Stimulated activated CD8-positive, alpha-beta memory T cell treated with anti-CD3 and anti-CD28 coated beads, Interleukin-12 subunit alpha, Interleukin-12 subunit beta, amount 100 ng/mL, for 1 hour (primary cell): Measurements from ENCODE around the gene TCF12.

Experiments used
- DNase-seq: peaks from one replicate; pipeline ENCODE4 v3.0.0-alpha.2; 2020; ENCODE audit warnings: low read depth

The TCF12 gene

DNA sequence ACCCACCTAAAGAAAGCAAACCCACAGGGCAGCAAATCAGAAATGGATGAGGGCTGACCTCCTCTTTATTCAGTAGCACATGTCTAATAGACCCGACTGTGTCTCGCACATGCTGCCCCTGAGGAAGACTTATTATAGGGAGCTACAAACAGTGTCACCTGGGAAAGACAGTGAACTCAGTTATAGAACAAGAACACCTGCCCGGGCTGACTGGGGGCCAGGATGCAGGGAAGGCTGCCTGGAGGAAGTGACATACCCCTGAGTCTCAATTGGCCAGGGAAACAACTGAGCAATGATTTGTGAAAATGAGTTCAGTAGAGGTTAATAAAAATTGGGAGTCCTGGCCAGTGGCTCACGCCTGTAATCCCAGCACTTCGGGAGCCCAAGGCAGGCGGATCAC, 379.2 kb downstream of the TCF12 start:
- DNase-seq = no peak

DNA sequence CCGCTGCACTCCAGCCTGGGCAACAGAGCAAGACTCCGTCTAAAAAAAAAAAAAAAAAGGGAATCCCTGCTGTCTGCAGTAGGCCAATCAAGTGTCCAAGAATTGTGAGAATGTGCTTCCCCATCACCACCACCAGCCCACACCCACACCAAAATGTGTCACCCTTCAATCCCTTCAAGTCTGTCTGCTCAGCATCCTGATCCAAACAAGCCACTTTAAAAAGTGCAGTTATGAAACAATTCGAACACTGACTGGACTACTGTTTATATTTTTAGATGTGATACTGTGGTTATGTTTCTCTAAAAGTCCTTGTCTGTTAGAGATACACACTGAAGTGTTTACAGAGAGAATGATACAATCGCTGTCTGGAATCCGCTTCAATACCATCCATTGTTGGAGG, 379.8 kb downstream of the TCF12 start:
- DNase-seq = no peak

DNA sequence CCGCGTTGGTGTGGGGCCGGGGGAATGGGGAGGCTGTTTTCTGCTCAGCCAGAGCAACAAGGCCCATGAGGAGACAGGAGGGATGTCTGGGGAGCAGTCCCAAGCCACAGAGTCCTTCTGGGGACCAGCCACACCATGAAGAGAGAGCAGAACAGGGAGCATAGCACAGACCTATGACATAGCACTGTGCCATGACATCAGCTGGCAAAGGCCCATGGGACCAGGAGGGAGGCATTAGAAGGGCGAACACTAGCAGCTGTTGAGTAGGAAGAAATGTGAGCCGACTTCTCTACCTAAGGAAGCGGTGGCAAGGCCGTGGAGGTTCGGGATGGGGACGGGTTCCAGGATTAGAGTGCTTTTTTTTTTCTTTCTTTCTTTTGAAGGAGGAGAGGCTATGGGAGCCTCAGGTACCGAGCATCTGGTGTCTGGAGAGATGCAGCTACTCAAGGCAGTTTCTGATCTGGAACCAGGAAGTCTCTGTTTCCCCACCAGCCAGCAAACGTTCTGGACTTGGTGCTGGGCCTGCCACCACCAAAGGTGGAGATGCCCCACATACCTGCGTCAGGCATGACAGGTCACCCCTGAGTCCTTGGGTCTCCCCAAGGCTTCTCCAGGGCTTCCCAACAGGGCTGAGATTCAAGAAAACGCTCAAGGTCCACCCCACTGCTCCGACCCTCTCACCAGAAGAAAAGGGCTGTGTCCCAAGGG, 380.6 kb downstream of the TCF12 start:
- DNase-seq = no peak

DNA sequence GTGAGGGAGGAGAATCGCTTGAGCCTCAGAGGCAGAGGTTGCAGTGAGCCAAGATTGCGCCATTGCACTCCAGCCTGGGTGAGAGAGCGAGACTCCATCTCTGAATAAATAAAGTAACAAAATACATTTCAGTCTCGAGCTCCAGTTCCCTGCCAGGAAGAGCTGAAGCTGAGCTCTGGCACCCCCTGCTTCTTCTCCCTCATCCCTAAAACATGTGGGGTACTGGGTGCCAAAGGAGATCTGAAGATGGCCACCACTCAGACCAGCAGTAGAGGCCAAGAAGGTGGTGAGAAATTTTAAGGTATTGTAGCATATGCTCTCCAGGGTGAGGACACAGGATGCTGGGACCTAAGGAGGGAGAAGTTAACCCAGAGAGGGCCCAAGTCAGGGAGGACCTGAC, 382.9 kb downstream of the TCF12 start:
- no peak for DNase-seq

DNA sequence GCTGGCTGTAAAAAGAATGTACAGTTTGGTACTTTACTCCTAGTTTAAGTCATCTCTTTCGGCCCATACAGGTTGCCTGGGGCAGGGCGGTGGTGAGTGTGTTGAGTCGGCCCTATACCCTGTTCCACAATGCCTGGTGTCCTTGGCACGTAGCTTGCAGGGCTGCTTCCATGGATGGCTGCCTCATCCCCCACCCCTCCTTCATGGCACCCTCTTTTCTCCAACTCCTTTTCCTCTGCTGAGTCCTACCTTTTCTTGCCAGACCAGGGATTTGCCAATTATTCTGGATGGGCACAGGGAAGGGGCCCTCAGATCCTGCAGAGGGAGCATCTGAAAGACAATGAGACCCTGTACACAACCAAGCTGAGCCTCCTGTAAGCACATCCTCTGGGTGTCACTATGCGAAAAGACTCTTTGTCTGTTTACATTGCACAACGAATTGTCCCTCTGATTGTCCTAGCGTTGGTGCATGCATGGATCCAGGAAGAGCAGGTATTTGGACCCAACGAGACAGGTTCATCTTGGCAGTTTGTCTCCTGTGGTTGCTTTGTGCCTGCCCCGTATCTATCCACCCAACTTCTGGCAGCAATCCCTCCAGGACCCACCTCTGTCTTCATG, 384.3 kb downstream of the TCF12 start:
- no peak for DNase-seq

DNA sequence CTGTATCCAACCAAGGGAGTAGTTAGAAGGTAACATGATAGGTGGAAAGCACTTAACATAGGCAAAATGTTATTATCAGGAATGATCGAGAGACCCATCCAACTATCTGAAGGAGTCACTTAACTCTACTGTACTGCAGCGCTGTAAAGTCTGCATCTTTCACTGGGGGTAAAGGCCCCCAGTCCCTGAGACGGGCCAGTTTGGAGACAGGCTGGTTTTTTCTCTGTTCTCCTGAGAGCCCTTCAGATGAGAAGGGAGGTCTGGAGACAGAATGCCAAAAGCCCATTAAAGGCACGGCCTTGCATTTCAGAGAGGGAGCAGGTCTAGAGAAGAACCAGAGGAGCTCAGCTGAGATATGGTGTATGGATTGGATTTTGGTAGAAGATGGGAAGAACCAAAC, 386.6 kb downstream of the TCF12 start:
- DNase-seq = no peak

DNA sequence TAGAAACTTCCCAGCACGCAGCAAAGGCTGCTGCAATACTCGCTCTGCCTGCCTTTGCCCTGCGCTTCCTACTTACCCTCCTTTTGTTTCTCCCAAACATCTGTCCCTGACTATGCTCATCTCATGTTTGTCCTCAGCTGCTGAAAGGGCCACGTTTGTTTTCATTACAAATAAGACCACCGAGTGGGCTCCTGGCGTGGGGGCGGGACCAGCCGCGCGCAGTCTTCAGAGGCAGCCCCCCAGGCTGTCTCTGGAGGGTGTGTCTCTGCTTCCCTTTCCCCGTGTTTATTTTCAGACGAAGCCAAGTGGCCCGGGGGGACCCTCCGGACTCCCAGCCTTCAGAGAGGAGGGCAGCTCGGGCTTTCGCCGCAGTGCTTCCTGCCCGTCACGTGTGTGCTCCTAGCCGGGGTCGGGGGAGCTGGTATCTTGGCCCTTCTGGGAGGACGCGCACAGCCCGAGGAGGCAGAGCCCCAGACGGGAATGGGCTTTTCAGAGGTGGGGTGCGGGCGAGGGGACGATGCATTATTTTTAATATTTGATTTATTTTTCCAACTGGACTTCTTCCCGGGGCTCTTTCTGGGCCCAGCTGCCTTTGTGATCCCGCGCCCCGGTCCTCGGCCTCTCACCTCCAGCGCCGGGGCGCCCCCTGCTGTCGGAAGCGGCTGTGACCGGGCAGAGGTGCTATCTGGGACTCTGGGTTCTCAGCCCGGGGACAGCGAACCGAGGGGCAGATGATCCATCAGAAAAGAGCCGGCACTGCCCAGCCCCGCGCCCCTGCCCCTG, 387.9 kb downstream of the TCF12 start:
- DNase-seq = peak; percentile 71

DNA sequence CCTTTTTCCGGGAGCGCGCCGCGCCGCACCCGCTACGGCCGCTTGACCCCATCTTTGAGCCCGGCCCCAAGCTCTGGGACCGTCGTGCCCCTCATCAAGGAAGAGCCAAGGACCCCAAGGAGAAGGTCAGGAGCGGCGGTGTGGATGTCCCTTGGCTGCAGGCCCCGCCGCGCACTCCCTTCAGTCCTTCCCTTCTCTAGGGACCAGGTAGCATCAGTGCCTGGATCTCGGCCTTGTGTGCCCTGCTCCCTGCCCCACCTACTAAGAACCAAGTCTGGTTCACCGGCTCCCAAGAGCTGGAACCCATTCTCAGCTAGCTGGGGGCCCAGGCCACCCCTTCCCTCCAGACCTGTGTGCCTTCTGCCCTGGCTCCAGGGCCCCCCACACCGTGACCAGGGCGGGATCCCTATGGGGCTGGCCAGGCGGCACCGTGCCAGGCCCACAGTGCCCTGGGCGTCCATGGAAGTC, 388.5 kb downstream of the TCF12 start:
- DNase-seq = no peak

DNA sequence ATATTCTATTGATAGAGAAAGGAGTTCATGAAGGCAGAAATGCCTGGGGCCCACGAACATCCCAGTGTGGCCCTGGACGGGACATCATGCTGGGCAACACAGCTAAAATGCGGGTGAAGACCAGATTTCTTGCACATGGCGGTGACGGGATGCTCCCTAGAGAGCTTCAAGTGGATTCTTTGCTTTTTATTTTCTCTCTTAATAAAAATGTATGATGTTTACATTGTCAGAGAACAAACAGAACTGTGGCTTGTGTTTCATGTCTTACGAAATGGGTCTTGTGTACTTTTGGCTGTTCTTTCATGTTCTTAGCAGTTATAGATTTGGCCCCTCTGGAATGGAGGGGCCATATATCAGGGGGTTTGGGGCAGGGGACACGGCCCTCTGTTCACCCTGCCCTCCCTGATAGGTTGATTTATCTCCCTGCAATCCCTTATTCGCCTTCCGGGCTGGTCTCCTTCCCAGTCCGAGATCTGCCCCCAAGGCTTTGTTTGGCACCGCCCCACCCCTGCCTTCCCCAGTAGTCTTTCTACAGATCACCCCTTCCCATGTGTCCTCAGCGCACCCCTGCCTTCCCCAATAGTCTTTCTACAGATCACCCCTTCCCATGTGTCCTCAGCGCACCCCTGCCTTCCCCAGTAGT, 389.2 kb downstream of the TCF12 start:
- DNase-seq = no peak

DNA sequence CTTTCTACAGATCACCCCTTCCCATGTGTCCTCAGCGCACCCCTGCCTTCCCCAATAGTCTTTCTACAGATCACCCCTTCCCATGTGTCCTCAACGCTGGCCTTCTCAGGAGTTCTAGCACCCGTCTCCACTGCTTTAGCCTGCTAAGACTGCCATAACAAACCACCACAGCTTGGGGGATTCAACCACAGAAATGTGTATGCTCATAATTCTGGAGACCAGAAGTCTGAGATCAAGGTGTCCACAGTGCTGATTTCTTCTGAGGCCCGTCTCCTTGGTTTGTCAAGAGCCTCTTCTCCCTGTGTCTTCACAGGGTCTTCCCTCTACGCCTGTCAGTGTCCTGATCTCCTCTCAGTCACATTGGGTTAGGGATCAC, 389.7 kb downstream of the TCF12 start:
- no peak for DNase-seq

DNA sequence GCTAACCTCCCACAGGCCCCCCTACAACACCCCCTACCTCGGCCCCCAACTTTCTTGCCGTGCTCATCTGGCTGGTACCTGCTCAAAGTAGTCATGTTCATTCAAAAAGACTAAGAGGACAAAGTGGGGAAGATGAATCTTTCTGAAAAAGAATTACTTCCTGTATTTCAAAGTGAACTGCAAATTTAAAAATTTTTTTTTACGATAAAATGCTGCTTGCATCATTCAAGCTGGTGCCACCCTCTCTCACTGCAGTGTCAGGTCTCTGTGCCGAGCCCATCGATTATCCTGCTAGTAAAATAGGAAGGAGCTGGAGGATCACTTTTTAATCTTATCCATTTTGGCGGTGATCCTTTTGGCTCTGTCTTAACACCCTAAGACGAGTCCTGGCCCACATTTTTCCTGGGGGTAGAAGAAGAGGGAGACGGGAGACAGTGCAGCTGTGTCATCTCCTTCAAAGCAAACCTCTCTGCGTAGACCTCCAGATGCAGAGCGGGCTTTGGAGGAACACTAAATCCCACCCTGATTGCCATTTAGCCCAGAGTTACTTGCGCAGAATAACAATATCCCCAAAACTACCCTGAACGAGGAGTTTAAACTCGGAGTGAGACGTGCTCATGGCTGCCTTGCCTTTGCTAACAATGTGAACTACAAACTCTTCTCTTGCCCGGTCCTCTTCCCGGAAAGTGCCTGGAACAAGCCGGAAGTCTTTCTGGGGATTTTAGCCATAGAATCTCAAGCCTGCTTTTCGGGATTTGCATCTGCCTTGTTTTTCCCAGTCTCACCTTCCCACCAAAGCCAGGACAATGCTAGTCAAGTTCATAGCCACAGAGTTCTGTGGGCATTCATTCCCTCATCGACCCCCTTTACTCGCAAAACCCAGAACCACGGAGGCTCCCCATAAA, 391.7 kb downstream of the TCF12 start:
- DNase-seq = no peak

DNA sequence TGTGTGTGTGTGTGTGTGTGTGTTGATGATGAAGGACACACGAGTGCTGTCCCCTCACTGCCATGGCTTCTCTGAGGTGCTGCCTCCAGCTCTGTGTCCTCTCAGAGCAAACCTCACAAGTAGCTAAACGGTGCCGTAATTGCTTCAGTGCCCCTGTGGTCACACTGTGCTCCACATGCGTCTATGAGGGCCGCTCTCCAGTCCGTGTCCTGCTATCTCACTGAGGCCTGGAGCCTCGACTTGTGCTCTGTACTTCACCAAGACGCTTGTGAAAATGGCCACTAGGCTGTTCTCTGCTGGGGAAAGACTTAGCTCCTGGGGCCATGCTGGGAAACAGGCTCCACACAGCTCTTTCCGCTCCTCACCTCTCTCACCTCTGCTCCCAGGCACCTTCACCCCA, 392.4 kb downstream of the TCF12 start:
- DNase-seq = no peak

DNA sequence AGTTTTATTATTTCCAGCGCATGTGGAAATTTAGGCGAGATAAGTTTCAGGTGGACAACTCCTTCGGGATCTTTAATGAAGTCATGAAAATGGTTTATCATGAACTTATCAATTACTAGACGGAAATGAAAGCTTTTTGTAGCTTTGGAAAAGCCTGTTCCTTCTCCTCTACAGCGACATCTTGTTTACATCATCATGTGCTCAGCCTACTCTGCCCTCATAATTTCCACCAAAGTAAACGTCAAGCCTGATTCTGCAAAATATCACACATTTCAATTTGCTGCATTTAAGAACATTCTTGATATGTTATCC, 393.5 kb downstream of the TCF12 start:
- no peak for DNase-seq

DNA sequence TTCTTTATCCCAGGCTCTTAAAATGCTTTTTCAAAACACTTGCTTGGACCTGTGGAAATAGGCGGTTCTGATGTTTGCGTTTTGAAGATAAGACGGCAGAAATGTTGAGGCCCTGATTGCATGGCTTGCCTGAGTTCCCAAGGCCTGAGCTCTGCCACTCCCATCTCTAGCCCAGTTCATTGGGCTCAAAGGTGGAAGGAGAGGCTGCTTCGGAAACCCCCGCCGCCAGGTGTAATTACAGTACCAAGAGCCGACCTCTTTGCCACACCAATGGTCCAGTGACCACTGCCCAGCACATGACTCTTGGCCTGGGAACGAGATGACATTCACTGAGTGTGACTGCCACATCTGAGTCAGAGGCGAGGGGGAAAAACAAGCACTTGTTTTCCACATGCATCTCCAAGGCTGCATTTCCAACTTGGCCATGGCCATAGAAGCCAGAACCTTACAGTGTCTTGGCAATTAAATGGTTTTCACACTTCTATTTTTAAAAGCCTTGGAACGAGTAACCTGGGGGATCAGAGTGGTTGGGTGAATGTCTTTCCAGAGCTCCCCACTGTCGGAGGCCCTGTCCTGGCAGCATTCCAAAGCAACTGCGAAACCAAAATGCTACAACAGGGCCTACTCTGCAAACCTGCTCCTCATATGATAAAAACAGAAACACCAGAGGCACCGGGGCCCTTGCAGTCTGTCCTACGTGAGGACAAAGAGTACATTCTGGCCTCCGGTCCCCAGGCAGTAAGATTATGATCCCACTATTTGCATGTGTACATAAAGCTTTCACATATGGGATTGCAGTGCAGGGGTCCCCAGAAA, 394.1 kb downstream of the TCF12 start:
- no peak for DNase-seq

DNA sequence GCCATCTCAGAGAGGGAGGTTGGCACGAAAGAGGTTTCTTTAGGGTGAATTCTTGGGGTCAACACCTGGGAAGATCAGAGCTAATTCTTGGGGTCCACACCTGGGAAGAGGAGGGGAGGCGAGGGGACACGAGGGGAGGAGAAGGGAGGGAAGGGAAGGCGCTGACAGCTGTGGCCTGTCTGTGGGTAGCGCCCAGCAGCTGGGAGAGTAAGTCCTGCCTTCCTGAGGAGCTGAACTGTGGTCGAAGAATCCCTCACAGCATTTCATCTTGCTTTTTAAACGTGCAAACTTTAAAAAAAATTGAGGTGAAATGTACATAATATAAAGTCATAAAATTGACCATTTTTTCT, 394.7 kb downstream of the TCF12 start:
- no peak for DNase-seq

DNA sequence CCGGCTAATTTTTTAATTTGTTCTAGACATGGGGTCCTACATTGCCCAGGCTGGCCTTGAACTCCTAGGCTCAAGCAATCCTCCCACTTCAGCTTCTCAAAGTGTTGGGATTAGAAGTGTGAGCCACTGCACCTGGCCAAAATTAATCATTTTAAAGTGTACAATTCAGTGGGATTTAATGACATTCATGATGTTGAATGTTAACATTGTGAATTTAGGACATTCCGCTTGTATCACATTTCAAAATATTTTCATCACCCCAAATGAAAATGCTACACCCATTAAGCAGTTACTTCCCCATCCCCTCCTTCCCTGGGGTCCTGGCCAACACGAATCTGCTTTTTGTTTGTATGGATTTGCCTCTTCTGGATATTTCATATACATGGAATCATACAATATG, 395.8 kb downstream of the TCF12 start:
- no peak for DNase-seq

DNA sequence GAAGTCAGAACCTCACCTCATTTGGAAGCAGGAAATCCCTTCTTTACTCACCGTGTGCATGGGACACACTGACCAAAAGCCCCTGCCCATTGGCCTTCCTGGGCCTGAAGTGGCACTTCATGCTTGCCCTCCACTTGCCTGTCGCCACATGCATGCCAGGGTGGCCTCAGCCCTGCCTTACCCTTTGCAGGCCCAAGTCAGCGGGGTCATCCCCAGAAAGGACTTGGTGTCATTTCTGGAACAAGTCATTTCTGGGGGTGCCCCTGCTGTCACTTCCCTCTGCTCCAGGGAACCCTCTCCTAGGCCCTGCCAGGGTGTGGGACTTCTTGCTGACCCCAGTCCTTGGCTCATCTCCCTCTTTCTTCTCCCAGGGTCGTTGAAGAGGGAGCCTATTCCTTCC, 398.0 kb downstream of the TCF12 start:
- DNase-seq = no peak

DNA sequence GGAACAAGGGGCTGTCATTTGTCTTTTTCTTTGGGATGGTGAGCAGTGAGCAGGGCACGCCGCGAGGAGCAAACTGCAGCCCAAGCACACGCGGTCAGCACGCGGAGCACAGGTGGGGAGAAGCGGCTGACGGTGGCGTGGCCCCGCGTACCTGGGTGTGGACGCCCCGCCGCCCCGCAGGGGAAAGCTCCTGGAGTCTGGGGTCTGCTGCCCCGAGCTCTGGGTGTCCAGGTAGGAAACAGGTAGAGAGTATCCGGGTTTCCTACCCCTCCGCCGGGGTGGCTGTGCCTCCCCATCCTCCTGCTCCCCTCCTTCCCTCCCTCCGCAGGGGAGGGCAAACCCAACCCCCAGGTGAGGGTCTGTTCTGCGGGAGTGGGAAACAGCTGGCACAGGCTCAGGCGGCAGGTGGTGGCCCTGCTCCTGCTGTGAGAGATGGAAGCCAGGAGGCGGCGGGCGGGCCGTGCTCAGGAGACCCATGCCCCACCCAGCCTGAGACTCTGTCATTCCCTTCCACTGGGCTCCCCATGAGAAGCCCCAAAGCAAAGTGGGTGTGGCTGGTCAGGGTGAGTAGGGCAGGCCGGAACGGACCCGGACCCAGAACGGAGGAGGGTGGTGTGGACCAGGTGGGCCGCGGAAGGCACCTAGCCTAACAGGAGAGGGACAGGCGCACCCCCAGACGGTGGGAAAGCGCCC, 400.9 kb downstream of the TCF12 start:
- DNase-seq = no peak

DNA sequence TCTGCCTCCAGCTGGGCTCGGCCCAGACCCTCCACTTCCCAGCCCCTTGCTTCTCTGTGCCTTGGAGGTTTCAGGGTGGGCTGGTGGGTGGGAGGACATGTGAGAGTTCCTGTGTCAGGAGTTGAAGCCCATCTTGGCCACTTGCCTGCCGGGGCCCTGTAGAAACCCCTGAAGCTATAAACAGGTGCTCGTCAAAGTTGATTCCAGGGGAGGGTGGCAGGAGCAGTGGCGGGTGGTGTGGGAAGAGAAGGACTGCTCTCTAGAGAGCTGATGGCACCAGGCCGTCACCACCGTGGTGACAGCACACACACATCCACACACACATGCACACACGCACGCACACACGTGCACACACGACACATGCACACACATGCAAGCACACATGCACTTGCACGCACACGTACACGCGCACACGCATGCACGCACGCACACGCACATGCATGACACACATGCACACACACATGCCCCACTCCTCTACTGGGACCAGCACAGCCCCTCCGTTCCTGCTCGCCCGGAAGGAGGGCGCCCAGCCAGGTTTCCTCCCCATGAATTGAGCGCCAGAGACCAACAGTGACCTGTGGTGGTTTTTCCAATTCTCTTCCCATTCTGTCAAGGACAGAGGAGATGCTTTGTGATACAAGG, 401.6 kb downstream of the TCF12 start:
- DNase-seq = no peak

DNA sequence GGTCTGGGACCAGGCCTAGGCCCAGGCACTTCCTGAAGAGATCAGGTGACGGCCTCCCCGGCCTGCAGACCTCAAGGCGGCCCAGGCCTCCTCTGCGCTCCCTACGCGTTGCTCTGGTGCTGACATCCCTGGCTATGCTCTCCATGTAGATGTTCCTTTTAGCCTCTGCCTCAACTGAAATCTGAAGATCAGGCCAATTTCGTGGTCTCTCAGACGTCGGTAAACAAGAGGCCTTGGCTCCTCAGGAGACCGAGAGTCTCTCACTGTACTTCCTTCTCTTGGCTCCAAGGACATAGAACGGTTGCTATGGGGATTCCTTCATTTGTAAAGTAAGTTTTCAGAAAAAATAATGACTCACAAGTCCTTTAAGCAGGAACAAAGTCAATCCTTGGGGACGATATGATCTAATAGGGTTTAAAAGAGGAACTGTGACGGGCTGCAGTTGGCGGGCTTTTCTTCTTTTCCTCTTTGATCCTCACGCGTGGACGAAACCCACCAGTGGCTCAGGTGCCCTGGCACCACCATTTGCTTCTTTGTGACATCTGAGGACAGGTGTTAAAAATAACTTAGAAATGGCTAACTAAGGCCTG, 402.3 kb downstream of the TCF12 start:
- DNase-seq = no peak
